Erythroblast (primary cell): ENCODE results near the gene CLCN5.

Experiments
- GATA1 ChIP-seq: IDR thresholded peaks from 2 replicates; pipeline ENCODE4 v1.6.1; 2011; ENCODE audit warnings: low read depth, mild to moderate bottlenecking, control low read depth, low read length, moderate library complexity
- POLR2A ChIP-seq: IDR thresholded peaks from 2 replicates; pipeline ENCODE4 v1.6.1; 2011; ENCODE audit warnings: mild to moderate bottlenecking, low read length

GRCh38 chrX:50036426-50036825 lies 114.0 kb downstream of the CLCN5 start:
- TF ChIP-seq POLR2A (no peak), GATA1 (no peak)
